A673 (cell line): ENCODE results near the gene ANKLE2.

Source experiments
- CTCF ChIP-seq: fragments of 300-800, 200-600 bp; sonication (generic); conservative IDR thresholded peaks from 2 replicates; pipeline ENCODE4 v1.5.1; 2017; ENCODE audit warnings: low read depth, mild to moderate bottlenecking, antibody characterized with exemption, low read length, moderate library complexity, mixed read lengths
- EZH2 ChIP-seq: fragments of 200-600 bp; sonication (generic); IDR thresholded peaks from 2 replicates; pipeline ENCODE4 v1.6.1; 2017; ENCODE audit warnings: borderline replicate concordance, low read depth, mild to moderate bottlenecking, mixed read lengths, antibody characterized with exemption, low read length; ENCODE audit not compliant: poor library complexity, severe bottlenecking

DNA sequence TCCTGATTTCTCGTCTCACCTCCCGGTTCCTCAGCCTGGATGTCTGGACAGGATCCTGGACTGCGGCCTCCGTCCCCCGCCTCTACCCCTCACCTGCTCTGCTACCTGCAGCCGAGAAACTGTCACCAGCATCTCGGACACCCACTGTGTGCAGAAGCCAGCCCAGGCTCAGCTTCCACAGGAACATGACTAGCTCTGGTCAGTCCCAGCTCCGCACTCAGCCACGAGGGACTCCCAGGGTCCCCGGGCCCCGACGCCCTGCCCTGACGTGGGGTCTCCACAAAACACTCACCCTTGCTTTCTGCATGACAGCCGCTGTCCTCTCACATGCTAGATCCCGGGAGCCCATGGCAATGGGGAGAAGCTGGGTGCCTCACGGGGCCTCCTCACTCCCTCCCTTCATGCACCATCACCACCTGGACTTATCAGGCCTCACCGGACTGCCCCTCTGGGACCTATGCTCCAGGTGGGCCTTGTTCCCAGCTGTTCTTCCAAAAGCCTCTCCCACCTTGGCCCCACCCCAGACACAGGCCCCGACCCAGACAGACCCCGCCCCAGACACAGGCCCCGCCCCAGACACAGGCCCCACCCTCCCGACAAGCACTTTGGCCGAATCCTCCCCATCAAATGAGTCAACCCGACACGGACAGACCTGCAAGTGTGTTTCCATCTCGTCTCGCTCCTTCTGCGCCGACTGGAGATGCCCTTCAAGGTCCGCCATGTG is 26.9 kb upstream of the ANKLE2 start:
- TF ChIP-seq CTCF (no peak), EZH2 (no peak)
